ENCODE data around the gene MYO5B. TPM values are rescaled to one million over a fixed set of nuclear protein-coding genes. Genes with fewer than 3 reads are reported as not detected.

The MYO5B gene
- polyA plus RNA-seq, 1 of the 3 experiments (the other 2 are of a cell fraction): 1.3 TPM

- Histone ChIP-seq H3K27me3 (ENCODE audit: insufficient read depth) (no peaks in the 10 kb centered on the region; the same call in 1 of the 2 replicates), H3K27ac (ENCODE audit: low read depth in 2 of 2, low read length in 1 of 2) (no peak overlapping the region), H3K9me2 (no peaks in the 10 kb centered on the region), H4K20me1 (ENCODE audit: insufficient read depth) (no peaks in the 10 kb centered on the region), H2AFZ (ENCODE audit: low read depth) (no peak overlapping the region), H3K4me2 (no peak overlapping the region), H3K9ac (no peak overlapping the region), H3K36me3 (replicated peaks in 1 of 2; ENCODE audit: control insufficient read depth in 1 of 2, insufficient read depth in 2 of 2, low read length in 1 of 2) (no peaks in the 10 kb centered on the region), H3K4me3 (ENCODE audit: low read depth in 2 of 2, low read length in 1 of 2) (no peak overlapping the region), H3K9me3 (no peaks in the 10 kb centered on the region), H3K79me2 (ENCODE audit: insufficient read depth) (no peaks in the 10 kb centered on the region), H3K4me1 (ENCODE audit: control insufficient read depth in 1 of 2, insufficient read depth in 2 of 2, low read depth in 1 of 2, low read length in 1 of 2) (no peaks in the 10 kb centered on the region; a peak in 1 of 4 replicates), H3F3A (replicated peaks; ENCODE audit: insufficient read depth) (no peaks in the 10 kb centered on the region)
- ChIA-PET POLR2A (no interaction called here), CTCF (interaction anchor here (1.6 to 3.6 kb wide), 2 partner anchors 255 to 438 kb away, joined by 3 to 12 read pairs; no protein-coding TSS in a partner anchor)
- no peak for DNase-seq
- TF ChIP-seq POLR2AphosphoS5 (IDR thresholded peaks at IDR 0.05; ENCODE audit: low read depth, low read length): no peak
- no peak for TF ChIP-seq EZH2phosphoT487 (IDR thresholded peaks at IDR 0.05; ENCODE audit: borderline replicate concordance, low read depth)
- TF ChIP-seq USF2 (IDR thresholded peaks at IDR 0.05; ENCODE audit: borderline replicate concordance, low read depth, low read length): no peak
- TF ChIP-seq SIN3A (IDR thresholded peaks at IDR 0.05; ENCODE audit: borderline replicate concordance, low read depth, low read length): no peak
- TF ChIP-seq PBX3 (IDR thresholded peaks at IDR 0.05): no peak
- TF ChIP-seq RAD21 (IDR thresholded peaks at IDR 0.05; ENCODE audit: low read length): no peak
- TF ChIP-seq TAF1 (IDR thresholded peaks at IDR 0.05; ENCODE audit: borderline replicate concordance, low read depth, low read length): no peak
- TF ChIP-seq RCOR1 (IDR thresholded peaks at IDR 0.05; ENCODE audit: low read length): no peak
- TF ChIP-seq YY1 (IDR thresholded peaks at IDR 0.05; ENCODE audit: low read depth): no peak
- no peak for TF ChIP-seq GATA2 (CRISPR knock-in tag; IDR thresholded peaks at IDR 0.05)
- no peak for TF ChIP-seq MEF2A (IDR thresholded peaks at IDR 0.05; ENCODE audit: borderline replicate concordance, low read depth)
- TF ChIP-seq, protein P1, sequence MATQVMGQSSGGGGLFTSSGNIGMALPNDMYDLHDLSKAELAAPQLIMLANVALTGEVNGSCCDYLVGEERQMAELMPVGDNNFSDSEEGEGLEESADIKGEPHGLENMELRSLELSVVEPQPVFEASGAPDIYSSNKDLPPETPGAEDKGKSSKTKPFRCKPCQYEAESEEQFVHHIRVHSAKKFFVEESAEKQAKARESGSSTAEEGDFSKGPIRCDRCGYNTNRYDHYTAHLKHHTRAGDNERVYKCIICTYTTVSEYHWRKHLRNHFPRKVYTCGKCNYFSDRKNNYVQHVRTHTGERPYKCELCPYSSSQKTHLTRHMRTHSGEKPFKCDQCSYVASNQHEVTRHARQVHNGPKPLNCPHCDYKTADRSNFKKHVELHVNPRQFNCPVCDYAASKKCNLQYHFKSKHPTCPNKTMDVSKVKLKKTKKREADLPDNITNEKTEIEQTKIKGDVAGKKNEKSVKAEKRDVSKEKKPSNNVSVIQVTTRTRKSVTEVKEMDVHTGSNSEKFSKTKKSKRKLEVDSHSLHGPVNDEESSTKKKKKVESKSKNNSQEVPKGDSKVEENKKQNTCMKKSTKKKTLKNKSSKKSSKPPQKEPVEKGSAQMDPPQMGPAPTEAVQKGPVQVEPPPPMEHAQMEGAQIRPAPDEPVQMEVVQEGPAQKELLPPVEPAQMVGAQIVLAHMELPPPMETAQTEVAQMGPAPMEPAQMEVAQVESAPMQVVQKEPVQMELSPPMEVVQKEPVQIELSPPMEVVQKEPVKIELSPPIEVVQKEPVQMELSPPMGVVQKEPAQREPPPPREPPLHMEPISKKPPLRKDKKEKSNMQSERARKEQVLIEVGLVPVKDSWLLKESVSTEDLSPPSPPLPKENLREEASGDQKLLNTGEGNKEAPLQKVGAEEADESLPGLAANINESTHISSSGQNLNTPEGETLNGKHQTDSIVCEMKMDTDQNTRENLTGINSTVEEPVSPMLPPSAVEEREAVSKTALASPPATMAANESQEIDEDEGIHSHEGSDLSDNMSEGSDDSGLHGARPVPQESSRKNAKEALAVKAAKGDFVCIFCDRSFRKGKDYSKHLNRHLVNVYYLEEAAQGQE (IDR thresholded peaks at IDR 0.05; ENCODE audit: low read depth, low read length): no peak
- TF ChIP-seq FOXM1 (IDR thresholded peaks at IDR 0.05; ENCODE audit: low read depth): no peak
- no peak for TF ChIP-seq MAX (IDR thresholded peaks at IDR 0.05; ENCODE audit: low read depth)
- no peak for TF ChIP-seq TEAD4 (IDR thresholded peaks at IDR 0.05; ENCODE audit: borderline replicate concordance, insufficient read depth)
- TF ChIP-seq FOXJ3 (CRISPR knock-in tag; IDR thresholded peaks at IDR 0.05): no peak
- no peak for TF ChIP-seq EP300 (IDR thresholded peaks at IDR 0.05; ENCODE audit: borderline replicate concordance in 1 of 2, low read depth in 1 of 2, low read length in 1 of 2)
- TF ChIP-seq RXRA (IDR thresholded peaks at IDR 0.05; ENCODE audit: borderline replicate concordance, low read depth): no peak
- TF ChIP-seq TCF12 (IDR thresholded peaks at IDR 0.05): no peak
- 29% methylated on average over 1 of the region's 1 CpG for WGBS (ENCODE audit: low lambda C conversion rate)
Measured at GRCh38 chr18:49948975-49949374, 246.0 kb downstream of the MYO5B start.

Measured in SK-N-SH (cell line).